ENCODE data around the gene TEAD1. TPM values are rescaled to one million over a fixed set of nuclear protein-coding genes. Genes with fewer than 3 reads are reported as not detected.
A peak's percentile ranks its signal among the peaks of the same experiment; 100 is the strongest.

TEAD1 gene
- total RNA-seq, 1 experiment from 2014 or later, result 106 TPM

- no peak for DNase-seq
- Histone ChIP-seq H3K4me2 (no peak overlapping the region), H2AFZ (no peak overlapping the region), H3K79me2 (ENCODE audit: low read depth) (peaks cover 74% of the 10 kb centered on the region), H3K9me3 (ENCODE audit: insufficient read depth, low read depth) (no peaks in the 10 kb centered on the region), H3K27ac (no peak overlapping the region), H3K4me3 (no peak overlapping the region), H3K9me2 (ENCODE audit: insufficient read depth) (no peaks in the 10 kb centered on the region), H3K36me3 (ENCODE audit: low read depth) (no peaks in the 10 kb centered on the region), H3K27me3 (ENCODE audit: insufficient read depth, low read depth) (no peaks in the 10 kb centered on the region), H3K4me1 (replicated peaks; ENCODE audit: insufficient read depth) (peaks cover 34% of the 10 kb centered on the region), H4K20me1 (ENCODE audit: insufficient read depth) (no peaks in the 10 kb centered on the region), H3F3A (ENCODE audit: insufficient read depth, low read depth) (peaks cover 22% of the 10 kb centered on the region; the same call in 1 of the 2 replicates)
- POLR2A ChIA-PET (ENCODE audit: unreplicated experiment), result interaction anchor here (0.6 kb wide), 1 partner anchor 9 kb away, joined by 3 read pairs; no protein-coding TSS in a partner anchor
- CTCF ChIA-PET, result no interaction called here
- intact Hi-C loops (cut with micrococcal nuclease; ENCODE audit: unreplicated experiment), result no loop called here
- TF ChIP-seq EZH2 (IDR thresholded peaks at IDR 0.05; ENCODE audit: low read depth) (no peak), CTCF (conservative IDR thresholded peaks at IDR 0.05) (no peak)
- BruUV-seq (replicated peaks), result no TSS peak
Measured at GRCh38 chr11:12822392-12823022, 148.3 kb downstream of the TEAD1 start.

DNA sequence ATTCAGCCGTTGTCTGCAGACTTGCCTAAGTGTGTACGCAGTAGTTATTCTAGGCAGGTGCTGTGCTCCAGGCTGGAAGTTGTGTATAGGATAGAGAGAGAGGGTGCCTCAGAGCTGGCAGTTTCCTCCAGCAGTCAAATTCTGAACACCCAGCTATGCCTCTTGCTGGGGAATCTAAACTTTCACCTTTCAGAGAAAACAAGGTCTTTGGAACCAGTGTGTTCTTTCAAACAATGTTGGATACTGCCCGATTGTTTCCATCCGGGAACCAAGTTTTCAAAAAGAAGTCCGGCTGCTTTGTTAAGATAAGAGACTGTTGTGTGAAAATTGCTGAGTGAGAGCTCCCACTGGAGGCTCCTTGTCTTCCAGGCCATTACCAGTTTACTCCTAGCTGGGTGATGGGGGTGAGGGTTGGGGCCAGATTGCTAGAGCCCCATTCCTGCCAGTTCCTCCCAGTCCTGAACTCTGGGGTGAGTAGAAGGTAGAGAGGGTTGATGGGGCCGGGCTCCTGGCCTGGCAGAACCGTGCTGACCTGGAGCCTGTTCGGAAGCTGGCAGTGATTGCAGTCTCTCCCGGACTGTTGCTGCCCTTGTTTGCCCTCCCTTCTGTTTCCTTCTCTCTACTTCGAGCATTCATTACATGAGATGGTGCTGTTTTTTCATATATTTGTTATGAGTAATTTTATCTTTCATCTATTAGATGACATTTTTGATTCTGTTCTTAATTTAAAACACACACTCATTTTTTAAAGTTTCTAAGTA, 150.2 kb downstream of the TEAD1 start:
- peaks cover 31% of the 10 kb centered on the region for H3K4me1 ChIP-seq (replicated peaks; ENCODE audit: insufficient read depth)
- no peak overlapping the region for H3K27ac ChIP-seq
- H2AFZ ChIP-seq, result no peak overlapping the region
- H4K20me1 ChIP-seq (ENCODE audit: insufficient read depth), result peaks cover 5% of the 10 kb centered on the region; the same call in 1 of the 2 replicates
- TF ChIP-seq EZH2 (IDR thresholded peaks at IDR 0.05; ENCODE audit: low read depth), result no peak
- TF ChIP-seq CTCF (conservative IDR thresholded peaks at IDR 0.05), result no peak
- no peaks in the 10 kb centered on the region for H3K9me2 ChIP-seq (ENCODE audit: insufficient read depth)
- H3K27me3 ChIP-seq (ENCODE audit: insufficient read depth, low read depth), result no peaks in the 10 kb centered on the region
- no peak for DNase-seq
- H3K36me3 ChIP-seq (ENCODE audit: low read depth), result no peaks in the 10 kb centered on the region
- POLR2A ChIA-PET (ENCODE audit: unreplicated experiment), result no interaction called here
- no peaks in the 10 kb centered on the region for H3K9me3 ChIP-seq (ENCODE audit: insufficient read depth, low read depth)
- CTCF ChIA-PET, result no interaction called here
- H3K79me2 ChIP-seq (ENCODE audit: low read depth), result peaks cover 69% of the 10 kb centered on the region
- no peak overlapping the region for H3K4me2 ChIP-seq
- intact Hi-C loops (cut with micrococcal nuclease; ENCODE audit: unreplicated experiment), result no loop called here
- peaks cover 25% of the 10 kb centered on the region for H3F3A ChIP-seq (ENCODE audit: insufficient read depth, low read depth)
- no peak overlapping the region for H3K4me3 ChIP-seq
- no TSS peak for BruUV-seq (replicated peaks)

DNA sequence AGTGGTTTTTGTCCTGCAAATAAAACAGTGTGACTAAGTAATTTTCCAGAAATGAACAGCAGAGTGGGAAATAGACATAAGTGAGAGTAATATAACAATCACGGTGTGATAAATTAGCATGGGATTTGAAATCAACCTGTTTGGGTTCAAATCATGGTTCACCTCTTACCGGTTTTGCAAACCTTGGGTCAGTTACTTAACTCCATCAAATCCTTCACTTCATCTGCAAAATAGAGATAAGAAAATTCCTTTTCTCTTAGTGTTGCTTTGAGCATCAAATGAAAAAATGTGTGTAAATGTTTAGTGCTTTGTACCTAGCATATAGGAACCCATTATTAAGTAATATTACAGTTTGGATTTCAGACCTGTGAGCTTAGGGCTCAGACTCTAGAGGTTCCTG, 152.2 kb downstream of the TEAD1 start:
- Histone ChIP-seq H3K4me3 (no peak overlapping the region), H3K27ac (peak overlapping the region; percentile 52; the same call in 1 of the 2 replicates), H3K4me2 (peak overlapping the region; percentile 77; the same call in 1 of the 2 replicates), H3K9me2 (ENCODE audit: insufficient read depth) (no peaks in the 10 kb centered on the region), H3K36me3 (ENCODE audit: low read depth) (no peaks in the 10 kb centered on the region), H4K20me1 (ENCODE audit: insufficient read depth) (peaks cover 6% of the 10 kb centered on the region; the same call in 1 of the 2 replicates), H3K4me1 (replicated peaks; ENCODE audit: insufficient read depth) (peaks cover 32% of the 10 kb centered on the region), H3K79me2 (ENCODE audit: low read depth) (peaks cover 70% of the 10 kb centered on the region), H2AFZ (no peak overlapping the region), H3F3A (ENCODE audit: insufficient read depth, low read depth) (peaks cover 25% of the 10 kb centered on the region), H3K27me3 (ENCODE audit: insufficient read depth, low read depth) (no peaks in the 10 kb centered on the region), H3K9me3 (ENCODE audit: insufficient read depth, low read depth) (no peaks in the 10 kb centered on the region)
- peak in 1 of 2 experiments; percentile 64 for DNase-seq
- TF ChIP-seq CTCF (conservative IDR thresholded peaks at IDR 0.05) (no peak), EZH2 (IDR thresholded peaks at IDR 0.05; ENCODE audit: low read depth) (no peak)
- CTCF ChIA-PET, result no interaction called here
- no TSS peak for BruUV-seq (replicated peaks)
- POLR2A ChIA-PET (ENCODE audit: unreplicated experiment), result no interaction called here
- intact Hi-C loops (cut with micrococcal nuclease; ENCODE audit: unreplicated experiment), result no loop called here
